HepG2 (cell line): ENCODE data around the gene TBC1D22A. TPM values are rescaled to one million over a fixed set of nuclear protein-coding genes. Genes with fewer than 3 reads are reported as not detected.

Source experiments
- CBX5 ChIP-seq: sonication (generic); formaldehyde crosslinking; IDR thresholded peaks from 2 replicates; pipeline ENCODE4 v1.4.0; 2020; ENCODE audit warnings: missing genetic modification reagents, borderline replicate concordance
- DMAP1 ChIP-seq: IDR thresholded peaks from 2 replicates; pipeline ENCODE4 v1.6.1; 2016
- NR2F1 ChIP-seq, 2 experiments: fragments of 450-650 bp in 1 of 2; formaldehyde crosslinking in 1 of 2; IDR thresholded peaks; 2 replicates each; pipeline versions ENCODE4 v1.5.0 to v1.6.1; 2016 to 2020; ENCODE audit warnings: mild to moderate bottlenecking in 1 of 2, missing compliant biosample characterization in 1 of 2, missing genetic modification reagents in 1 of 2, moderate library complexity in 1 of 2
- RBM22 ChIP-seq: fragments of 200-400 bp; formaldehyde crosslinking; optimal IDR thresholded peaks from 2 replicates; pipeline ENCODE3; 2017; ENCODE audit warnings: mild to moderate bottlenecking, low read length, moderate library complexity
- SPEN ChIP-seq: sonication (generic); formaldehyde crosslinking; IDR thresholded peaks from 2 replicates; pipeline ENCODE4 v1.5.1; 2020; ENCODE audit warnings: low read depth, mild to moderate bottlenecking, missing genetic modification reagents
- TOE1 ChIP-seq: sonication (generic); formaldehyde crosslinking; IDR thresholded peaks from 2 replicates; pipeline ENCODE4 v1.4.0; 2020; ENCODE audit warnings: mild to moderate bottlenecking, missing genetic modification reagents
- U2AF2 ChIP-seq: fragments of 200-400 bp; formaldehyde crosslinking; IDR thresholded peaks from 2 replicates; pipeline ENCODE4 v1.6.1; 2017; ENCODE audit warnings: low read depth, mild to moderate bottlenecking, low read length
- YEATS4 ChIP-seq: sonication (generic); formaldehyde crosslinking; IDR thresholded peaks from 2 replicates; pipeline ENCODE4 v1.4.0; 2020; ENCODE audit warnings: missing genetic modification reagents, borderline replicate concordance
- ZBTB38 ChIP-seq: sonication (generic); formaldehyde crosslinking; IDR thresholded peaks from 2 replicates; pipeline ENCODE4 v1.5.1; 2020; ENCODE audit warnings: mild to moderate bottlenecking, missing genetic modification reagents
- ZNF12 ChIP-seq: sonication (generic); formaldehyde crosslinking; IDR thresholded peaks from 2 replicates; pipeline ENCODE4 v1.5.0; 2020; ENCODE audit warnings: missing genetic modification reagents
- ZNF224 ChIP-seq: sonication (generic); formaldehyde crosslinking; IDR thresholded peaks from 2 replicates; pipeline ENCODE4 v1.5.0; 2020; ENCODE audit warnings: mild to moderate bottlenecking, missing genetic modification reagents
- ZNF253 ChIP-seq: sonication (generic); formaldehyde crosslinking; IDR thresholded peaks from 2 replicates; pipeline ENCODE4 v1.8.0; 2022; ENCODE audit warnings: mild to moderate bottlenecking, missing genetic modification reagents, borderline replicate concordance
- ZNF468 ChIP-seq: sonication (generic); formaldehyde crosslinking; IDR thresholded peaks from 2 replicates; pipeline ENCODE4 v1.8.0; 2022; ENCODE audit warnings: mild to moderate bottlenecking, moderate library complexity, missing genetic modification reagents
- ZNF550 ChIP-seq: sonication (generic); formaldehyde crosslinking; IDR thresholded peaks from 2 replicates; pipeline ENCODE4 v1.4.0; 2020; ENCODE audit warnings: mild to moderate bottlenecking, missing genetic modification reagents, borderline replicate concordance
- ZNF558 ChIP-seq: sonication (generic); formaldehyde crosslinking; IDR thresholded peaks from 2 replicates; pipeline ENCODE4 v1.9.0; 2022; ENCODE audit warnings: mild to moderate bottlenecking, missing genetic modification reagents, borderline replicate concordance
- ZNF883 ChIP-seq: sonication (generic); formaldehyde crosslinking; IDR thresholded peaks from 2 replicates; pipeline ENCODE4 v1.5.1; 2020; ENCODE audit warnings: mild to moderate bottlenecking, missing genetic modification reagents; ENCODE audit errors: not compliant biosample characterization
- ZSCAN31 ChIP-seq: sonication (generic); formaldehyde crosslinking; IDR thresholded peaks from 2 replicates; pipeline ENCODE4 v1.5.0; 2020; ENCODE audit warnings: low read depth, mild to moderate bottlenecking, missing genetic modification reagents
- polyA plus RNA-seq, 8 experiments: library from polyadenylated mRNA; depleted of rRNA in 3 of 8; stranded (reverse) in 7 of 8; unstranded in 1 of 8; fragments of >200 nt; fragmentation: Illumina TruSeq in 4 of 8; extraction: Trizol in 4 of 8; gene quantifications; 2 replicates each; pipeline versions ENCODE4 v1.2.1 to v1.2.3, GENCODE V29; 2011 to 2016; ENCODE audit warnings: low read depth in 4 of 8, missing spikeins in 1 of 8, mixed read lengths in 1 of 8; ENCODE audit not compliant: insufficient read depth in 1 of 8
- total RNA-seq, 5 experiments: library from RNA; depleted of rRNA; stranded (reverse); fragments of >200 nt; fragmentation: Illumina TruSeq; extraction: Trizol; gene quantifications; 2 replicates each; pipeline ENCODE4 v1.2.3, GENCODE V29; 2016; ENCODE audit warnings: low read depth in 1 of 5
- TF ChIP-seq, protein P1 (sequence below): sonication (generic); formaldehyde crosslinking; IDR thresholded peaks from 2 replicates; pipeline ENCODE4 v1.4.0; 2020; ENCODE audit warnings: missing genetic modification reagents
- TF ChIP-seq, protein P2 (sequence below): sonication (generic); formaldehyde crosslinking; conservative IDR thresholded peaks from 2 replicates; pipeline ENCODE4 v1.8.0; 2022; ENCODE audit warnings: low read depth, missing genetic modification reagents
- TF ChIP-seq, protein P3 (sequence below): sonication (generic); formaldehyde crosslinking; IDR thresholded peaks from 2 replicates; pipeline ENCODE4 v1.4.0; 2020; ENCODE audit warnings: missing genetic modification reagents, borderline replicate concordance
- TF ChIP-seq, protein P4 (sequence below): sonication (generic); formaldehyde crosslinking; IDR thresholded peaks from 2 replicates; pipeline ENCODE4 v1.4.0; 2020; ENCODE audit warnings: mild to moderate bottlenecking, missing genetic modification reagents
- TF ChIP-seq, protein P5 (sequence below): sonication (generic); formaldehyde crosslinking; IDR thresholded peaks from 2 replicates; pipeline ENCODE4 v1.8.1; 2023; ENCODE audit warnings: mild to moderate bottlenecking, inconsistent platforms, moderate library complexity, missing genetic modification reagents, borderline replicate concordance

TBC1D22A gene
- total and polyA plus RNA-seq, 2 of the 13 experiments (the other 11 are each of a cell fraction or from before 2014, with no cell fraction given), result 17.3 to 18.0 TPM

DNA sequence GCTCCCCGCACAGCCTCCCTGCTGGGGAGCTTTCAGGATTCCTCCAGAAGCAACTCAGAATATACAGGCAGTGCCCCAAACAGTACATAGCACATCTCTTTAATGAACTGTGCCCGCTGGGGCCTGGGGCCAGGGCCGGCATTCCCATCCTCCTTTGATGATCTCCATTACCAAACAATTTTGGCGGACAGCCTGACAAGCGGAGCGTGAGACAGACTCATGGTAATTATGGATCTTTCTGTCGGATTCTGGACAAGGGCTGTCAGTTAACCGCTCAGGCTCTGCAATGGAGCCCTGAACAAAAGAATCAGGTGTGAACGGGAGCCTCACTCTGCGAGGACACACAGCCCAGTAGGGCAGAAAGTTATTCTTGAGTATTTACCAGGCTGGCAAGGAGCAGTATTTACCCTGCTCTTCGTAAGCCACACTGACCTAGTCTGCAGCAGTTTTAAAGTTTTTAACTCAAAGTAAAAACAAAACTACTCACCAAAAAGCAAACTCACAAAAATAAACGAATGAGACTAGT lies 174.0 kb downstream of the TBC1D22A start (continued):
- no peak for TF ChIP-seq ZNF224 (CRISPR knock-in tag)
- peak; percentile 24; the same call in 1 of the 2 replicates for TF ChIP-seq ZNF253
- TF ChIP-seq CBX5, result no peak
- no peak for TF ChIP-seq SPEN (CRISPR knock-in tag)
- TF ChIP-seq, protein P1, sequence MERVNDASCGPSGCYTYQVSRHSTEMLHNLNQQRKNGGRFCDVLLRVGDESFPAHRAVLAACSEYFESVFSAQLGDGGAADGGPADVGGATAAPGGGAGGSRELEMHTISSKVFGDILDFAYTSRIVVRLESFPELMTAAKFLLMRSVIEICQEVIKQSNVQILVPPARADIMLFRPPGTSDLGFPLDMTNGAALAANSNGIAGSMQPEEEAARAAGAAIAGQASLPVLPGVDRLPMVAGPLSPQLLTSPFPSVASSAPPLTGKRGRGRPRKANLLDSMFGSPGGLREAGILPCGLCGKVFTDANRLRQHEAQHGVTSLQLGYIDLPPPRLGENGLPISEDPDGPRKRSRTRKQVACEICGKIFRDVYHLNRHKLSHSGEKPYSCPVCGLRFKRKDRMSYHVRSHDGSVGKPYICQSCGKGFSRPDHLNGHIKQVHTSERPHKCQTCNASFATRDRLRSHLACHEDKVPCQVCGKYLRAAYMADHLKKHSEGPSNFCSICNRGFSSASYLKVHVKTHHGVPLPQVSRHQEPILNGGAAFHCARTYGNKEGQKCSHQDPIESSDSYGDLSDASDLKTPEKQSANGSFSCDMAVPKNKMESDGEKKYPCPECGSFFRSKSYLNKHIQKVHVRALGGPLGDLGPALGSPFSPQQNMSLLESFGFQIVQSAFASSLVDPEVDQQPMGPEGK (CRISPR knock-in tag), result no peak
- 0 out of 2 replicates have a peak, but pooled peaks have one; percentile 3 for TF ChIP-seq YEATS4 (CRISPR knock-in tag)
- TF ChIP-seq, protein P2, sequence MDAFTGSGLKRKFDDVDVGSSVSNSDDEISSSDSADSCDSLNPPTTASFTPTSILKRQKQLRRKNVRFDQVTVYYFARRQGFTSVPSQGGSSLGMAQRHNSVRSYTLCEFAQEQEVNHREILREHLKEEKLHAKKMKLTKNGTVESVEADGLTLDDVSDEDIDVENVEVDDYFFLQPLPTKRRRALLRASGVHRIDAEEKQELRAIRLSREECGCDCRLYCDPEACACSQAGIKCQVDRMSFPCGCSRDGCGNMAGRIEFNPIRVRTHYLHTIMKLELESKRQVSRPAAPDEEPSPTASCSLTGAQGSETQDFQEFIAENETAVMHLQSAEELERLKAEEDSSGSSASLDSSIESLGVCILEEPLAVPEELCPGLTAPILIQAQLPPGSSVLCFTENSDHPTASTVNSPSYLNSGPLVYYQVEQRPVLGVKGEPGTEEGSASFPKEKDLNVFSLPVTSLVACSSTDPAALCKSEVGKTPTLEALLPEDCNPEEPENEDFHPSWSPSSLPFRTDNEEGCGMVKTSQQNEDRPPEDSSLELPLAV (CRISPR knock-in tag), result no peak
- TF ChIP-seq ZSCAN31 (CRISPR knock-in tag), result no peak
- no peak for TF ChIP-seq ZNF468
- no peak for TF ChIP-seq U2AF2
- TF ChIP-seq ZNF12 (CRISPR knock-in tag), result no peak
- TF ChIP-seq, protein P3, sequence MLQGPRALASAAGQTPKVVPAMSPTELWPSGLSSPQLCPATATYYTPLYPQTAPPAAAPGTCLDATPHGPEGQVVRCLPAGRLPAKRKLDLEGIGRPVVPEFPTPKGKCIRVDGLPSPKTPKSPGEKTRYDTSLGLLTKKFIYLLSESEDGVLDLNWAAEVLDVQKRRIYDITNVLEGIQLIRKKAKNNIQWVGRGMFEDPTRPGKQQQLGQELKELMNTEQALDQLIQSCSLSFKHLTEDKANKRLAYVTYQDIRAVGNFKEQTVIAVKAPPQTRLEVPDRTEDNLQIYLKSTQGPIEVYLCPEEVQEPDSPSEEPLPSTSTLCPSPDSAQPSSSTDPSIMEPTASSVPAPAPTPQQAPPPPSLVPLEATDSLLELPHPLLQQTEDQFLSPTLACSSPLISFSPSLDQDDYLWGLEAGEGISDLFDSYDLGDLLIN (CRISPR knock-in tag), result no peak
- TF ChIP-seq TOE1 (CRISPR knock-in tag), result no peak
- no peak for TF ChIP-seq ZNF883 (CRISPR knock-in tag)
- no peak for TF ChIP-seq ZNF550 (CRISPR knock-in tag)
- peak; percentile 12; the same call in 1 of the 2 replicates for TF ChIP-seq DMAP1 (CRISPR knock-in tag)
- no peak for TF ChIP-seq RBM22
- TF ChIP-seq, protein P4, sequence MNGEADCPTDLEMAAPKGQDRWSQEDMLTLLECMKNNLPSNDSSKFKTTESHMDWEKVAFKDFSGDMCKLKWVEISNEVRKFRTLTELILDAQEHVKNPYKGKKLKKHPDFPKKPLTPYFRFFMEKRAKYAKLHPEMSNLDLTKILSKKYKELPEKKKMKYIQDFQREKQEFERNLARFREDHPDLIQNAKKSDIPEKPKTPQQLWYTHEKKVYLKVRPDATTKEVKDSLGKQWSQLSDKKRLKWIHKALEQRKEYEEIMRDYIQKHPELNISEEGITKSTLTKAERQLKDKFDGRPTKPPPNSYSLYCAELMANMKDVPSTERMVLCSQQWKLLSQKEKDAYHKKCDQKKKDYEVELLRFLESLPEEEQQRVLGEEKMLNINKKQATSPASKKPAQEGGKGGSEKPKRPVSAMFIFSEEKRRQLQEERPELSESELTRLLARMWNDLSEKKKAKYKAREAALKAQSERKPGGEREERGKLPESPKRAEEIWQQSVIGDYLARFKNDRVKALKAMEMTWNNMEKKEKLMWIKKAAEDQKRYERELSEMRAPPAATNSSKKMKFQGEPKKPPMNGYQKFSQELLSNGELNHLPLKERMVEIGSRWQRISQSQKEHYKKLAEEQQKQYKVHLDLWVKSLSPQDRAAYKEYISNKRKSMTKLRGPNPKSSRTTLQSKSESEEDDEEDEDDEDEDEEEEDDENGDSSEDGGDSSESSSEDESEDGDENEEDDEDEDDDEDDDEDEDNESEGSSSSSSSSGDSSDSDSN (CRISPR knock-in tag), result 0 out of 2 replicates have a peak, but pooled peaks have one; percentile 3
- TF ChIP-seq NR2F1 (CRISPR knock-in tag; IDR thresholded peaks at IDR 0.05), result peak in 1 of 2 experiments; percentile 8; a peak in 1 of 4 replicates
- TF ChIP-seq ZNF558, result no peak
- no peak for TF ChIP-seq ZBTB38 (CRISPR knock-in tag)
- TF ChIP-seq, protein P5, sequence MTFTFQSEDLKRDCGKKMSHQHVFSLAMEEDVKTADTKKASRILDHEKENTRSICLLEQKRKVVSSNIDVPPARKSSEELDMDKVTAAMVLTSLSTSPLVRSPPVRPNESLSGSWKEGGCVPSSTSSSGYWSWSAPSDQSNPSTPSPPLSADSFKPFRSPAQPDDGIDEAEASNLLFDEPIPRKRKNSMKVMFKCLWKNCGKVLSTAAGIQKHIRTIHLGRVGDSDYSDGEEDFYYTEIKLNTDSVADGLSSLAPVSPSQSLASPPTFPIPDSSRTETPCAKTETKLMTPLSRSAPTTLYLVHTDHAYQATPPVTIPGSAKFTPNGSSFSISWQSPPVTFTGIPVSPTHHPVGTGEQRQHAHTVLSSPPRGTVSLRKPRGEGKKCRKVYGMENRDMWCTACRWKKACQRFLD, result no peak
